Neural cell (in vitro differentiated cells): ENCODE results near the gene LMCD1.

ENCODE experiments used
- EP300 ChIP-seq: fragments of 450-650 bp; conservative IDR thresholded peaks from 2 replicates; pipeline ENCODE4 v1.6.1; 2014; ENCODE audit warnings: antibody characterized with exemption, mild to moderate bottlenecking, moderate library complexity; ENCODE audit not compliant: poor library complexity, severe bottlenecking
- EZH2 ChIP-seq: fragments of 200-600, 300-800 bp; shearing (Covaris generic), sonication (generic); IDR thresholded peaks from 2 replicates; pipeline ENCODE4 v1.6.1; 2014; ENCODE audit warnings: antibody characterized with exemption, low read length, borderline replicate concordance, mild to moderate bottlenecking; ENCODE audit not compliant: insufficient read depth, poor library complexity, severe bottlenecking
- MXI1 ChIP-seq: fragments of 450-650 bp; conservative IDR thresholded peaks from 2 replicates; pipeline ENCODE4 v1.6.1; 2014; ENCODE audit warnings: antibody characterized with exemption, mild to moderate bottlenecking; ENCODE audit not compliant: poor library complexity, severe bottlenecking
- POLR2AphosphoS5 ChIP-seq: IDR thresholded peaks from 2 replicates; pipeline ENCODE4 v1.6.1; 2012
- RAD21 ChIP-seq: fragments of 450-650 bp; conservative IDR thresholded peaks from 2 replicates; pipeline ENCODE4 v1.6.1; 2014; ENCODE audit warnings: antibody characterized with exemption, mild to moderate bottlenecking, moderate library complexity
- TAF1 ChIP-seq: IDR thresholded peaks from 2 replicates; pipeline ENCODE4 v1.6.1; 2012; ENCODE audit warnings: low read depth
- TF ChIP-seq, protein P1 (sequence below): fragments of 450-650 bp; IDR thresholded peaks from 2 replicates; pipeline ENCODE4 v1.5.1; 2014; ENCODE audit warnings: antibody characterized with exemption, mild to moderate bottlenecking, moderate library complexity; ENCODE audit not compliant: poor library complexity, severe bottlenecking

DNA sequence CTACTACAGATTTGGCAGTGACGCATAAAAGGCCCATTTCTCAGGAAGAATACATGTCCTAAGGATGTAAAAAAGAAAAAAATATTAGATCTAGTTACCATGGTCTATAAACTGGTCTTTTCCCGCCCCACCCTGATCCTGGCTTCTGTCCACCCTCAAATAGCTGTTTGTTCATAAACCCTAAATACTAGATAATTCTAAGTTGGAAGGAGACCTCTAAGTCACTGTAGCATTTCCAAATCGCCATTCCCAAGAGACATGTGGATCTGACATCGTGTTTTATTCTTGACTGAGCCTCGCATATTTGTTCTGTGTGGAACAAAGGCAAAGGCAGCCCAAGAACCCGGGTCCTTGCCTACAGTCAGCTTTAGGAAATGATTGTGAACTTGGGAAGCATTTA, 49.0 kb downstream of the LMCD1 start:
- TF ChIP-seq MXI1 (no peak), TAF1 (no peak), EP300 (no peak), RAD21 (no peak), POLR2AphosphoS5 (no peak), EZH2 (no peak)
- TF ChIP-seq, protein P1, sequence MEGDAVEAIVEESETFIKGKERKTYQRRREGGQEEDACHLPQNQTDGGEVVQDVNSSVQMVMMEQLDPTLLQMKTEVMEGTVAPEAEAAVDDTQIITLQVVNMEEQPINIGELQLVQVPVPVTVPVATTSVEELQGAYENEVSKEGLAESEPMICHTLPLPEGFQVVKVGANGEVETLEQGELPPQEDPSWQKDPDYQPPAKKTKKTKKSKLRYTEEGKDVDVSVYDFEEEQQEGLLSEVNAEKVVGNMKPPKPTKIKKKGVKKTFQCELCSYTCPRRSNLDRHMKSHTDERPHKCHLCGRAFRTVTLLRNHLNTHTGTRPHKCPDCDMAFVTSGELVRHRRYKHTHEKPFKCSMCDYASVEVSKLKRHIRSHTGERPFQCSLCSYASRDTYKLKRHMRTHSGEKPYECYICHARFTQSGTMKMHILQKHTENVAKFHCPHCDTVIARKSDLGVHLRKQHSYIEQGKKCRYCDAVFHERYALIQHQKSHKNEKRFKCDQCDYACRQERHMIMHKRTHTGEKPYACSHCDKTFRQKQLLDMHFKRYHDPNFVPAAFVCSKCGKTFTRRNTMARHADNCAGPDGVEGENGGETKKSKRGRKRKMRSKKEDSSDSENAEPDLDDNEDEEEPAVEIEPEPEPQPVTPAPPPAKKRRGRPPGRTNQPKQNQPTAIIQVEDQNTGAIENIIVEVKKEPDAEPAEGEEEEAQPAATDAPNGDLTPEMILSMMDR, result no peak
